GM12878 (cell line): ENCODE data around the gene DCDC1. TPM values are rescaled to one million over a fixed set of nuclear protein-coding genes. Genes with fewer than 3 reads are reported as not detected.

Experiments used
- ATAC-seq: fragments of 200-7000 bp; cut with Tn5 transposase; 3 replicates; pipeline ENCODE4 v1.9.1; 2020; ENCODE audit warnings: mild to moderate bottlenecking, moderate library complexity
- BruUV-seq: library from RNA; stranded (reverse); fragments of 400-500 nt; replicated peaks from 2 replicates; lab custom pipeline; 2021; lab: Mats Ljungman, UMichigan
- CTCF ChIA-PET: fragments of 300-600 bp; sonication (Branson Sonifier 250); formaldehyde crosslinking; extraction: SDS; loops from one replicate; lab custom pipeline; 2021; ENCODE audit warnings: inconsistent platforms; lab: Yijun Ruan, JAX
- POLR2A ChIA-PET: fragments of 350-600 bp; formaldehyde crosslinking; extraction: SDS; loops from one replicate; lab custom pipeline; 2021; ENCODE audit warnings: inconsistent platforms; lab: Charles Lee
- RAD21 ChIA-PET: fragments of 300-600 bp; sonication (Branson Sonifier 250); formaldehyde crosslinking; loops from one replicate; lab custom pipeline; 2023; ENCODE audit warnings: antibody characterized with exemption; ENCODE audit not compliant: unreplicated experiment; lab: Charles Lee
- SMC1A ChIA-PET: fragments of 300-600 bp; sonication (Branson Sonifier 250); formaldehyde crosslinking; loops from one replicate; lab custom pipeline; 2023; ENCODE audit not compliant: unreplicated experiment, uncharacterized antibody; lab: Charles Lee
- DNase-seq: peaks from one replicate; pipeline ENCODE4 v3.0.0-alpha.2; 2011; ENCODE audit warnings: low read depth, low spot score
- FAIRE-seq: peaks from 3 replicates; lab custom pipeline; 2011; peaks lifted over from hg19 to GRCh38; lab: Jason Lieb, UNC
- H2AFZ ChIP-seq: 2 replicates; pipeline ENCODE4 v1.6.0; 2011; ENCODE audit warnings: low read depth, low read length, control low read depth; ENCODE audit not compliant: control insufficient read depth
- H3K27ac ChIP-seq: 2 replicates; pipeline ENCODE4 v1.5.1; 2011; ENCODE audit warnings: control low read depth; ENCODE audit not compliant: control insufficient read depth, insufficient read depth
- H3K27me3 ChIP-seq, 2 experiments: replicated peaks in 1 of 2; 2 replicates each; pipeline versions ENCODE4 v1.6.0 to v1.6.1; 2011; ENCODE audit warnings: low read length in 1 of 2; ENCODE audit not compliant: control insufficient read depth in 2 of 2, insufficient read depth in 2 of 2
- H3K36me3 ChIP-seq, 2 experiments: 2 replicates each; pipeline ENCODE4 v1.5.1; 2011; ENCODE audit warnings: low read length in 1 of 2; ENCODE audit not compliant: control insufficient read depth in 2 of 2, insufficient read depth in 2 of 2
- H3K4me1 ChIP-seq: 2 replicates; pipeline ENCODE4 v1.6.1; 2011; ENCODE audit warnings: mild to moderate bottlenecking, low read length, moderate library complexity, mixed read lengths; ENCODE audit not compliant: control insufficient read depth, insufficient read depth
- H3K4me2 ChIP-seq: 2 replicates; pipeline ENCODE4 v1.6.0; 2011; ENCODE audit warnings: control low read depth; ENCODE audit not compliant: control insufficient read depth, insufficient read depth
- H3K4me3 ChIP-seq: fragments of 200-600 bp; sonication (generic); 2 replicates; pipeline ENCODE4 v1.5.1; 2016
- H3K79me2 ChIP-seq: 2 replicates; pipeline ENCODE4 v1.6.0; 2011; ENCODE audit warnings: low read length; ENCODE audit not compliant: control insufficient read depth, insufficient read depth
- H3K9ac ChIP-seq: 2 replicates; pipeline ENCODE4 v1.8.0; 2011; ENCODE audit warnings: low read length, control low read depth, mixed read lengths; ENCODE audit not compliant: control insufficient read depth, insufficient read depth
- H3K9me3 ChIP-seq: replicated peaks from 3 replicates; pipeline ENCODE4 v1.5.1; 2011; ENCODE audit warnings: mild to moderate bottlenecking, low read length; ENCODE audit not compliant: control insufficient read depth, insufficient read depth
- H4K20me1 ChIP-seq: 2 replicates; pipeline ENCODE4 v1.6.0; 2011; ENCODE audit not compliant: control insufficient read depth, insufficient read depth
- CREB1 ChIP-seq: IDR thresholded peaks from 2 replicates; pipeline ENCODE4 v1.6.1; 2012; ENCODE audit warnings: low read depth, mild to moderate bottlenecking, inconsistent platforms
- IKZF2 ChIP-seq, 2 experiments: fragments of 450-650 bp; IDR thresholded peaks; 2 replicates each; pipeline ENCODE4 v1.6.1; 2017; ENCODE audit warnings: mild to moderate bottlenecking in 2 of 2, moderate library complexity in 2 of 2
- KAT2A ChIP-seq: conservative IDR thresholded peaks from 2 replicates; pipeline ENCODE4 v1.6.1; 2011; ENCODE audit warnings: low read depth, low read length; ENCODE audit not compliant: control insufficient read depth
- MTA2 ChIP-seq: fragments of 450-650 bp; IDR thresholded peaks from 2 replicates; pipeline ENCODE4 v1.6.1; 2016; ENCODE audit warnings: low read depth, mild to moderate bottlenecking, moderate library complexity
- PRDM15 ChIP-seq: fragments of 450-650 bp; formaldehyde crosslinking; IDR thresholded peaks from 2 replicates; pipeline ENCODE4 v1.4.0; 2020; ENCODE audit warnings: mild to moderate bottlenecking, moderate library complexity
- SREBF2 ChIP-seq: IDR thresholded peaks from 2 replicates; pipeline ENCODE4 v1.6.1; 2012; ENCODE audit warnings: mild to moderate bottlenecking, low read length
- SRF ChIP-seq, 2 experiments: IDR thresholded peaks; 2 replicates each; pipeline ENCODE4 v1.6.1; 2011; ENCODE audit warnings: low read depth in 2 of 2, low read length in 2 of 2, mild to moderate bottlenecking in 1 of 2, moderate library complexity in 1 of 2
- SUPT20H ChIP-seq: IDR thresholded peaks from 2 replicates; pipeline ENCODE4 v1.6.1; 2011; ENCODE audit warnings: low read depth, mild to moderate bottlenecking, low read length, moderate library complexity, borderline replicate concordance; ENCODE audit not compliant: control insufficient read depth
- TCF3 ChIP-seq: IDR thresholded peaks from 2 replicates; pipeline ENCODE4 v1.6.1; 2012; ENCODE audit warnings: low read depth, mild to moderate bottlenecking, low read length, borderline replicate concordance; ENCODE audit not compliant: insufficient read depth
- YY1 ChIP-seq: IDR thresholded peaks from 2 replicates; pipeline ENCODE4 v1.6.1; 2011; ENCODE audit warnings: low read depth, mild to moderate bottlenecking, low read length
- WGBS: methylation state at CpG from one replicate; pipeline ENCODE4 v1.1.6; 2016; ENCODE audit warnings: low lambda C conversion rate; ENCODE audit not compliant: insufficient replicate concordance, insufficient coverage; ENCODE audit errors: missing lambda C conversion rate; 5-methylcytosine and 5-hydroxymethylcytosine counted together
- in situ Hi-C: fragments of 300-500 bp; cut with MboI; formaldehyde crosslinking; loops from 9 replicates; pipeline ENCODE4 v1.14.3; 2018; ENCODE audit warnings: mixed read lengths
- intact Hi-C: fragments of 100-400 bp; cut with micrococcal nuclease; formaldehyde crosslinking; loops from one replicate; pipeline ENCODE4 v1.14.2; 2022; ENCODE audit not compliant: unreplicated experiment
- polyA plus RNA-seq, 11 experiments: library from polyadenylated mRNA; depleted of rRNA in 4 of 11; unstranded in 6 of 11; stranded (reverse) in 5 of 11; fragments of >200 nt; fragmentation: Nextera tagmentation in 4 of 11; fragmentation: Illumina TruSeq in 1 of 11; extraction: Ambion mirVana in 4 of 11; extraction: Trizol in 1 of 11; gene quantifications; 1 replicate in 1 of 11; 2 replicates in 10 of 11; pipeline versions ENCODE4 v1.2.1 to v1.2.3, GENCODE V29; 2011 to 2016; ENCODE audit warnings: inconsistent platforms in 2 of 11, missing spikeins in 2 of 11, low read depth in 1 of 11
- total RNA-seq, 4 experiments: library from RNA; depleted of rRNA in 3 of 4; stranded (reverse); fragments of >200 nt in 3 of 4; fragmentation: Illumina TruSeq in 1 of 4; extraction: Trizol in 1 of 4; gene quantifications; 2 replicates each; pipeline versions ENCODE4 v1.2.1 to v1.2.3, GENCODE V29; 2013 to 2021
- TF ChIP-seq, protein P1 (sequence below): fragments of 450-650 bp; IDR thresholded peaks from 2 replicates; pipeline ENCODE4 v1.6.1; 2017; ENCODE audit warnings: mild to moderate bottlenecking, low read depth, inconsistent platforms; ENCODE audit not compliant: poor library complexity, severe bottlenecking
- TF ChIP-seq, protein P2 (sequence below): fragments of 450-650 bp; conservative IDR thresholded peaks from 2 replicates; pipeline ENCODE4 v1.6.1; 2017; ENCODE audit warnings: mild to moderate bottlenecking, moderate library complexity
- TF ChIP-seq, protein P3 (sequence below), 3 experiments: IDR thresholded peaks in 2 of 3; conservative IDR thresholded peaks in 1 of 3; 2 replicates each; pipeline ENCODE4 v1.5.1; 2011; ENCODE audit warnings: low read depth in 3 of 3, low read length in 3 of 3, mild to moderate bottlenecking in 3 of 3, control low read depth in 2 of 3, moderate library complexity in 2 of 3, inconsistent platforms in 1 of 3, mixed read lengths in 1 of 3; ENCODE audit not compliant: control insufficient read depth in 2 of 3, insufficient read depth in 1 of 3; ENCODE audit errors: extremely low read depth in 1 of 3

DCDC1 gene
- total and polyA plus RNA-seq, 10 of the 15 experiments (the other 5 are each of a cell fraction or from before 2014, with no cell fraction given) = not detected

DNA sequence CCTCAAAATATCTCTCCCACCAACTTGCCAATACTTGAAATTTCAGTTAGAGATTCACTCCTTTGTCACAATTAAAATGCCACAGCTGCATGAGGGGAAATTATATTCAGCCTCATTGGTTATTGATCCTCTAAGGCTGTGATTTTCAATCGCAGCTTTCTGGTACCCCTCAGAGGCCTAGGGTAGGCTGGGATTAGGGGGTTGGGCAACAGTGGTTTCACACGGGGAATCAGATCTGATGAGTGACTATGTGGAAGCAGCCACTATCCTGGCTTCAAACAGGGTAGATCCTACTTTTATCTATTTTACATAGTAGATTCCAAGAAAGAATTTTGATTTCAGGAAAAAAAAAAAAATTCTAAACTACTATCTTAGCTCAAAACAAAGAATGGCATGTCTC is 252.5 kb downstream of the DCDC1 start (continued):
- TF ChIP-seq SUPT20H (no peak), KAT2A (no peak), TCF3 (no peak)

GRCh38 chr11:31114442-31114841 is 255.1 kb downstream of the DCDC1 start:
- DNase-seq = no peak
- POLR2A ChIA-PET = no interaction called here
- no peak overlapping the region for H3K27ac ChIP-seq
- H3K9ac ChIP-seq = no peak overlapping the region
- SMC1A ChIA-PET = no interaction called here
- H2AFZ ChIP-seq = no peak overlapping the region
- TF ChIP-seq SREBF2 (no peak), MTA2 (no peak), YY1 (no peak), IKZF2 (IDR thresholded peaks at IDR 0.05) (no peak), SRF (IDR thresholded peaks at IDR 0.05; ENCODE audit: low read depth in 2 of 2, low read length in 2 of 2) (no peak), PRDM15 (CRISPR knock-in tag) (no peak), CREB1 (no peak)
- TF ChIP-seq, protein P1, sequence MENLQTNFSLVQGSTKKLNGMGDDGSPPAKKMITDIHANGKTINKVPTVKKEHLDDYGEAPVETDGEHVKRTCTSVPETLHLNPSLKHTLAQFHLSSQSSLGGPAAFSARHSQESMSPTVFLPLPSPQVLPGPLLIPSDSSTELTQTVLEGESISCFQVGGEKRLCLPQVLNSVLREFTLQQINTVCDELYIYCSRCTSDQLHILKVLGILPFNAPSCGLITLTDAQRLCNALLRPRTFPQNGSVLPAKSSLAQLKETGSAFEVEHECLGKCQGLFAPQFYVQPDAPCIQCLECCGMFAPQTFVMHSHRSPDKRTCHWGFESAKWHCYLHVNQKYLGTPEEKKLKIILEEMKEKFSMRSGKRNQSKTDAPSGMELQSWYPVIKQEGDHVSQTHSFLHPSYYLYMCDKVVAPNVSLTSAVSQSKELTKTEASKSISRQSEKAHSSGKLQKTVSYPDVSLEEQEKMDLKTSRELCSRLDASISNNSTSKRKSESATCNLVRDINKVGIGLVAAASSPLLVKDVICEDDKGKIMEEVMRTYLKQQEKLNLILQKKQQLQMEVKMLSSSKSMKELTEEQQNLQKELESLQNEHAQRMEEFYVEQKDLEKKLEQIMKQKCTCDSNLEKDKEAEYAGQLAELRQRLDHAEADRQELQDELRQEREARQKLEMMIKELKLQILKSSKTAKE = no peak
- TF ChIP-seq, protein P2, sequence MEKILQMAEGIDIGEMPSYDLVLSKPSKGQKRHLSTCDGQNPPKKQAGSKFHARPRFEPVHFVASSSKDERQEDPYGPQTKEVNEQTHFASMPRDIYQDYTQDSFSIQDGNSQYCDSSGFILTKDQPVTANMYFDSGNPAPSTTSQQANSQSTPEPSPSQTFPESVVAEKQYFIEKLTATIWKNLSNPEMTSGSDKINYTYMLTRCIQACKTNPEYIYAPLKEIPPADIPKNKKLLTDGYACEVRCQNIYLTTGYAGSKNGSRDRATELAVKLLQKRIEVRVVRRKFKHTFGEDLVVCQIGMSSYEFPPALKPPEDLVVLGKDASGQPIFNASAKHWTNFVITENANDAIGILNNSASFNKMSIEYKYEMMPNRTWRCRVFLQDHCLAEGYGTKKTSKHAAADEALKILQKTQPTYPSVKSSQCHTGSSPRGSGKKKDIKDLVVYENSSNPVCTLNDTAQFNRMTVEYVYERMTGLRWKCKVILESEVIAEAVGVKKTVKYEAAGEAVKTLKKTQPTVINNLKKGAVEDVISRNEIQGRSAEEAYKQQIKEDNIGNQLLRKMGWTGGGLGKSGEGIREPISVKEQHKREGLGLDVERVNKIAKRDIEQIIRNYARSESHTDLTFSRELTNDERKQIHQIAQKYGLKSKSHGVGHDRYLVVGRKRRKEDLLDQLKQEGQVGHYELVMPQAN = no peak
- TF ChIP-seq, protein P3, sequence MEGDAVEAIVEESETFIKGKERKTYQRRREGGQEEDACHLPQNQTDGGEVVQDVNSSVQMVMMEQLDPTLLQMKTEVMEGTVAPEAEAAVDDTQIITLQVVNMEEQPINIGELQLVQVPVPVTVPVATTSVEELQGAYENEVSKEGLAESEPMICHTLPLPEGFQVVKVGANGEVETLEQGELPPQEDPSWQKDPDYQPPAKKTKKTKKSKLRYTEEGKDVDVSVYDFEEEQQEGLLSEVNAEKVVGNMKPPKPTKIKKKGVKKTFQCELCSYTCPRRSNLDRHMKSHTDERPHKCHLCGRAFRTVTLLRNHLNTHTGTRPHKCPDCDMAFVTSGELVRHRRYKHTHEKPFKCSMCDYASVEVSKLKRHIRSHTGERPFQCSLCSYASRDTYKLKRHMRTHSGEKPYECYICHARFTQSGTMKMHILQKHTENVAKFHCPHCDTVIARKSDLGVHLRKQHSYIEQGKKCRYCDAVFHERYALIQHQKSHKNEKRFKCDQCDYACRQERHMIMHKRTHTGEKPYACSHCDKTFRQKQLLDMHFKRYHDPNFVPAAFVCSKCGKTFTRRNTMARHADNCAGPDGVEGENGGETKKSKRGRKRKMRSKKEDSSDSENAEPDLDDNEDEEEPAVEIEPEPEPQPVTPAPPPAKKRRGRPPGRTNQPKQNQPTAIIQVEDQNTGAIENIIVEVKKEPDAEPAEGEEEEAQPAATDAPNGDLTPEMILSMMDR (IDR thresholded peaks at IDR 0.05 in 2 of 3, conservative IDR thresholded peaks at IDR 0.05 in 1 of 3; ENCODE audit: control insufficient read depth in 2 of 3, extremely low read depth in 1 of 3, insufficient read depth in 1 of 3, low read depth in 3 of 3, low read length in 3 of 3) = no peak
- TF ChIP-seq, all 136 proteins: peak for 0
- no TSS peak for BruUV-seq
- Histone ChIP-seq H3K4me1 (no peaks in the 10 kb centered on the region), H3K79me2 (no peaks in the 10 kb centered on the region), H3K36me3 (no peaks in the 10 kb centered on the region), H3K4me2 (no peak overlapping the region), H3K4me3 (no peak overlapping the region), H4K20me1 (no peaks in the 10 kb centered on the region), H3K27me3 (no peaks in the 10 kb centered on the region), H3K9me3 (no peaks in the 10 kb centered on the region)
- intact Hi-C loops = no loop called here
- FAIRE-seq (no peak), ATAC-seq (no peak)
- in situ Hi-C loops = loop anchor here (25.0 kb wide), 1 partner anchor 748 kb away; no protein-coding TSS in a partner anchor
- ChIA-PET CTCF (no interaction called here), RAD21 (no interaction called here)
- WGBS = 28% methylated on average over 2 of the region's 2 CpGs
